Measurements from ENCODE around the gene ZBTB8B.
A peak's percentile ranks its signal among the peaks of the same experiment; 100 is the strongest.

Gene ZBTB8B

GRCh38 chr1:32496127-32496526 is 31.3 kb downstream of the ZBTB8B start (continued):
- TF ChIP-seq, protein P1, sequence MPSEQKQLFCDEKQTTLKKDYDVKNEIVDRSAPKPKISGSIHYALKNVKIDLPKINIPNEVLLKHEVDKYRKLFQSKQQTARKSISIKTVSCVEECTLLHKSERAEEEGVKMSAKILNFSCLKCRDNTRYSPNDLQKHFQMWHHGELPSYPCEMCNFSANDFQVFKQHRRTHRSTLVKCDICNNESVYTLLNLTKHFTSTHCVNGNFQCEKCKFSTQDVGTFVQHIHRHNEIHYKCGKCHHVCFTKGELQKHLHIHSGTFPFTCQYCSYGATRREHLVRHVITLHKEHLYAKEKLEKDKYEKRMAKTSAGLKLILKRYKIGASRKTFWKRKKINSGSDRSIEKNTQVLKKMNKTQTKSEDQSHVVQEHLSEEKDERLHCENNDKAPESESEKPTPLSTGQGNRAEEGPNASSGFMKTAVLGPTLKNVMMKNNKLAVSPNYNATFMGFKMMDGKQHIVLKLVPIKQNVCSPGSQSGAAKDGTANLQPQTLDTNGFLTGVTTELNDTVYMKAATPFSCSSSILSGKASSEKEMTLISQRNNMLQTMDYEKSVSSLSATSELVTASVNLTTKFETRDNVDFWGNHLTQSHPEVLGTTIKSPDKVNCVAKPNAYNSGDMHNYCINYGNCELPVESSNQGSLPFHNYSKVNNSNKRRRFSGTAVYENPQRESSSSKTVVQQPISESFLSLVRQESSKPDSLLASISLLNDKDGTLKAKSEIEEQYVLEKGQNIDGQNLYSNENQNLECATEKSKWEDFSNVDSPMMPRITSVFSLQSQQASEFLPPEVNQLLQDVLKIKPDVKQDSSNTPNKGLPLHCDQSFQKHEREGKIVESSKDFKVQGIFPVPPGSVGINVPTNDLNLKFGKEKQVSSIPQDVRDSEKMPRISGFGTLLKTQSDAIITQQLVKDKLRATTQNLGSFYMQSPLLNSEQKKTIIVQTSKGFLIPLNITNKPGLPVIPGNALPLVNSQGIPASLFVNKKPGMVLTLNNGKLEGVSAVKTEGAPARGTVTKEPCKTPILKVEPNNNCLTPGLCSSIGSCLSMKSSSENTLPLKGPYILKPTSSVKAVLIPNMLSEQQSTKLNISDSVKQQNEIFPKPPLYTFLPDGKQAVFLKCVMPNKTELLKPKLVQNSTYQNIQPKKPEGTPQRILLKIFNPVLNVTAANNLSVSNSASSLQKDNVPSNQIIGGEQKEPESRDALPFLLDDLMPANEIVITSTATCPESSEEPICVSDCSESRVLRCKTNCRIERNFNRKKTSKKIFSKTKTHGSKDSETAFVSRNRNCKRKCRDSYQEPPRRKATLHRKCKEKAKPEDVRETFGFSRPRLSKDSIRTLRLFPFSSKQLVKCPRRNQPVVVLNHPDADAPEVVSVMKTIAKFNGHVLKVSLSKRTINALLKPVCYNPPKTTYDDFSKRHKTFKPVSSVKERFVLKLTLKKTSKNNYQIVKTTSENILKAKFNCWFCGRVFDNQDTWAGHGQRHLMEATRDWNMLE (tag by site-specific recombination; conservative IDR thresholded peaks at IDR 0.05; ENCODE audit: low read depth) = peak; percentile 50; the same call in 1 of the 2 replicates
- TF ChIP-seq PRDM1 (tag by site-specific recombination; IDR thresholded peaks at IDR 0.05) = no peak
- TF ChIP-seq PRDM6 (tag by site-specific recombination; IDR thresholded peaks at IDR 0.05) = peak; percentile 53; the same call in 1 of the 2 replicates
- 0 out of 2 replicates have a peak, but pooled peaks have one; percentile 15 for TF ChIP-seq ZBTB17 (tag by site-specific recombination; IDR thresholded peaks at IDR 0.05)
- TF ChIP-seq, protein P2, sequence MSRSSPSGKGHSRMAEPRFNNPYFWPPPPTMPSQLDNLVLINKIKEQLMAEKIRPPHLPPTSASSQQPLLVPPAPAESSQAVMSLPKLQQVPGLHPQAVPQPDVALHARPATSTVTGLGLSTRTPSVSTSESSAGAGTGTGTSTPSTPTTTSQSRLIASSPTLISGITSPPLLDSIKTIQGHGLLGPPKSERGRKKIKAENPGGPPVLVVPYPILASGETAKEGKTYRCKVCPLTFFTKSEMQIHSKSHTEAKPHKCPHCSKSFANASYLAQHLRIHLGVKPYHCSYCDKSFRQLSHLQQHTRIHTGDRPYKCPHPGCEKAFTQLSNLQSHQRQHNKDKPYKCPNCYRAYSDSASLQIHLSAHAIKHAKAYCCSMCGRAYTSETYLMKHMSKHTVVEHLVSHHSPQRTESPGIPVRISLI (tag by site-specific recombination; IDR thresholded peaks at IDR 0.05) = peak; percentile 59; the same call in 1 of the 2 replicates

GRCh38 chr1:32498751-32499150 is 33.9 kb downstream of the ZBTB8B start:
- Histone ChIP-seq H3K36me3 (ENCODE audit: control insufficient read depth in 2 of 2, insufficient read depth in 1 of 2, low read length in 2 of 2) (no peaks in the 10 kb centered on the region), H3K4me3 (ENCODE audit: low read depth, low read length) (no peak overlapping the region), H3K4me1 (ENCODE audit: control insufficient read depth, insufficient read depth, low read length) (peaks cover 3% of the 10 kb centered on the region; the same call in 1 of the 2 replicates), H3K9me3 (ENCODE audit: control insufficient read depth, insufficient read depth, low read depth, low read length) (no peaks in the 10 kb centered on the region), H3K27ac (ENCODE audit: extremely low read depth, low read depth, low read length) (no peak overlapping the region)
- CTCF ChIA-PET = no interaction called here
- no peak for TF ChIP-seq ZNF132 (tag by site-specific recombination; IDR thresholded peaks at IDR 0.05; ENCODE audit: borderline replicate concordance)
- POLR2A ChIA-PET = no interaction called here

DNA sequence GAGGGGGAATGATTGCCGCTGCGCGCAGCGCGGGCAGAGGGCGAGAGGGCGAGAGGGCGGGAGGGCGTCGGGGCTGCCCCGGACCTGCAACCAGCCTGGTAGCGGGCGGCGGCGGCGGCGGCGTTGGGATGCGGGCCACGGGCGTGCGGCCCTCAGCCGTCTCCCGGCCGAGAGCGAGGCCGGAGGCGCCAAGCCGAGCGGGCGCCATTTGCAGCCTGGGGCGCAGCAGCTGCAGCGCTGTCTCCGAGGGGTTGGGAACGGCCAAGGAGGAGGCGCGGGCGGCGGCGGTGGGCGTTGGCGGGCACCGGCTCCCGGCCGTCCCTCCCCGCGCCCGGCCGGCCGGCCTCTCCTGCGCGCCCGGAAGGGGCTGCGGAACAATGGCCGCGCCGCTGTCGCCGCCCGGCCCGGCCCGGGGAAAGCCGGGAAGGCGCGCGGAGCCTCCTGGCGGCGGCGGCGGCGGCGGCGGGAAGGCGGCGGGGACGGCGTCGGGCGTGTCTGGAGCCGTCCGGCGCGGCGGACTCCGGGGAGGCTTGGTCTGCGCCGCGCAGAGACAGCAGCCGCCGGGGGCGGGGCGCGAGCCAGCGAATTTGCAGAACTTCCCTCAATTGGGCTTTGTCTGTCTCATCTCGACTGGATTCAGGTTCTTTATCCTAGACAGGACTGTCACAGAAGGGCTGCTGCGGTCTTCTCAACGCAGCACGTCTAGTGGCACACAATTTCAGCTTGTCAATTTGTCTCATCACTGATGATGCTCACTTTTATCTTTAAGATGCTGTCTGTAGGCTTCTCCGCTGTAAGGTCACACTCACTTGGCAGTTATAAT is 35.7 kb downstream of the ZBTB8B start:
- H3K4me1 ChIP-seq (ENCODE audit: control insufficient read depth, insufficient read depth, low read length) = peaks cover 3% of the 10 kb centered on the region; the same call in 1 of the 2 replicates
- no peaks in the 10 kb centered on the region for H3K36me3 ChIP-seq (ENCODE audit: control insufficient read depth in 2 of 2, insufficient read depth in 1 of 2, low read length in 2 of 2)
- POLR2A ChIA-PET = interaction anchor here (0.5 kb wide), 1 partner anchor 20 kb away, joined by 3 read pairs; no protein-coding TSS in a partner anchor
- H3K9me3 ChIP-seq (ENCODE audit: control insufficient read depth, insufficient read depth, low read depth, low read length) = no peaks in the 10 kb centered on the region
- peak overlapping the region; percentile 84 for H3K27ac ChIP-seq (ENCODE audit: extremely low read depth, low read depth, low read length)
- H3K4me3 ChIP-seq (ENCODE audit: low read depth, low read length) = peak overlapping the region; percentile 65
- CTCF ChIA-PET = interaction anchor here (0.5 kb wide), 1 partner anchor 210 kb away, joined by 4 read pairs; no protein-coding TSS in a partner anchor
- peak; percentile 66 for TF ChIP-seq ZBTB26 (tag by site-specific recombination; optimal IDR thresholded peaks at IDR 0.05)
- TF ChIP-seq ZEB2 (tag by site-specific recombination; IDR thresholded peaks at IDR 0.05) = 0 out of 2 replicates have a peak, but pooled peaks have one; percentile 43
- TF ChIP-seq, protein P3, sequence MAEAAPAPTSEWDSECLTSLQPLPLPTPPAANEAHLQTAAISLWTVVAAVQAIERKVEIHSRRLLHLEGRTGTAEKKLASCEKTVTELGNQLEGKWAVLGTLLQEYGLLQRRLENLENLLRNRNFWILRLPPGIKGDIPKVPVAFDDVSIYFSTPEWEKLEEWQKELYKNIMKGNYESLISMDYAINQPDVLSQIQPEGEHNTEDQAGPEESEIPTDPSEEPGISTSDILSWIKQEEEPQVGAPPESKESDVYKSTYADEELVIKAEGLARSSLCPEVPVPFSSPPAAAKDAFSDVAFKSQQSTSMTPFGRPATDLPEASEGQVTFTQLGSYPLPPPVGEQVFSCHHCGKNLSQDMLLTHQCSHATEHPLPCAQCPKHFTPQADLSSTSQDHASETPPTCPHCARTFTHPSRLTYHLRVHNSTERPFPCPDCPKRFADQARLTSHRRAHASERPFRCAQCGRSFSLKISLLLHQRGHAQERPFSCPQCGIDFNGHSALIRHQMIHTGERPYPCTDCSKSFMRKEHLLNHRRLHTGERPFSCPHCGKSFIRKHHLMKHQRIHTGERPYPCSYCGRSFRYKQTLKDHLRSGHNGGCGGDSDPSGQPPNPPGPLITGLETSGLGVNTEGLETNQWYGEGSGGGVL (tag by site-specific recombination; IDR thresholded peaks at IDR 0.05) = peak; percentile 25; the same call in 1 of the 2 replicates
- TF ChIP-seq ZNF660 (tag by site-specific recombination; IDR thresholded peaks at IDR 0.05) = peak; percentile 92
- TF ChIP-seq PRDM4 (tag by site-specific recombination; IDR thresholded peaks at IDR 0.05) = no peak
- TF ChIP-seq ZSCAN4 (tag by site-specific recombination; IDR thresholded peaks at IDR 0.05) = no peak
- no peak for TF ChIP-seq ZNF155 (tag by site-specific recombination; IDR thresholded peaks at IDR 0.05)
- peak; percentile 36; the same call in 1 of the 2 replicates for TF ChIP-seq KLF10 (tag by site-specific recombination; IDR thresholded peaks at IDR 0.05)
- TF ChIP-seq HOXD13 (CRISPR knock-in tag; IDR thresholded peaks at IDR 0.05; ENCODE audit: borderline replicate concordance) = no peak

All from HEK293 (cell line).